ENCODE data around the gene DUSP9.
"Not testable (repeated sequence)": the region's sequence is repeated elsewhere in the genome, so short reads cannot be mapped to it uniquely, and the experiment has no call there.

The DUSP9 gene

GRCh38 chrX:153672531-153673427, 25.8 kb downstream of the DUSP9 start:
- no peak for DNase-seq (ENCODE audit: low spot score)

- DNase-seq (ENCODE audit: low spot score), result no peak
These were observed 26.6 kb downstream of the DUSP9 start, which contains the start of gene PNCK for GRCh38 chrX:153673428-153674218. TSS of gene PNCK (minus strand) at chrX:153673813. CDS start at chrX:153673076, 737 bp downstream.

GRCh38 chrX:153674219-153674851, 27.3 kb downstream of the DUSP9 start:
- no peak for DNase-seq (ENCODE audit: low spot score)

GRCh38 chrX:153681175-153681574, 34.2 kb downstream of the DUSP9 start:
- DNase-seq (ENCODE audit: low spot score), result no peak

GRCh38 chrX:153683486-153683885, 36.5 kb downstream of the DUSP9 start:
- DNase-seq (ENCODE audit: low spot score), result not testable (repeated sequence)

GRCh38 chrX:153684467-153685155, 37.6 kb downstream of the DUSP9 start:
- DNase-seq (ENCODE audit: low spot score), result no peak

GRCh38 chrX:153685156-153685536, 38.1 kb downstream of the DUSP9 start:
- DNase-seq (ENCODE audit: low spot score), result no peak

GRCh38 chrX:153685751-153686696, 39.0 kb downstream of the DUSP9 start:
- DNase-seq (ENCODE audit: low spot score), result no peak

- DNase-seq (ENCODE audit: low spot score), result no peak
These were observed 39.7 kb downstream of the DUSP9 start for GRCh38 chrX:153686711-153687110.

- peak; percentile 80 for DNase-seq (ENCODE audit: low spot score)
These were observed 40.4 kb downstream of the DUSP9 start, which contains the start of gene SLC6A8 for GRCh38 chrX:153687121-153688039. TSS of gene SLC6A8 (plus strand) at chrX:153687926. CDS start at chrX:153688575, 649 bp downstream.

GRCh38 chrX:153688071-153688470, 41.1 kb downstream of the DUSP9 start:
- DNase-seq (ENCODE audit: low spot score), result no peak

GRCh38 chrX:153688506-153688905, 41.5 kb downstream of the DUSP9 start:
- peak; percentile 39 for DNase-seq (ENCODE audit: low spot score)

GRCh38 chrX:153688911-153689590, 42.0 kb downstream of the DUSP9 start:
- DNase-seq (ENCODE audit: low spot score), result peak; percentile 37

- peak; percentile 70 for DNase-seq (ENCODE audit: low spot score)
These were observed 42.9 kb downstream of the DUSP9 start for GRCh38 chrX:153689654-153690465.

- no peak for DNase-seq (ENCODE audit: low spot score)
These were observed 43.5 kb downstream of the DUSP9 start for GRCh38 chrX:153690466-153690865.

- DNase-seq (ENCODE audit: low spot score), result not testable (repeated sequence)
These were observed 44.2 kb downstream of the DUSP9 start for GRCh38 chrX:153691032-153691827.

GRCh38 chrX:153692003-153692402, 45.0 kb downstream of the DUSP9 start:
- no peak for DNase-seq (ENCODE audit: low spot score)
